ENCODE results near the gene SLAMF1.

GRCh38 chr1:160626509-160627342 lies 20.1 kb downstream of the SLAMF1 start:
- TF ChIP-seq, protein P1, sequence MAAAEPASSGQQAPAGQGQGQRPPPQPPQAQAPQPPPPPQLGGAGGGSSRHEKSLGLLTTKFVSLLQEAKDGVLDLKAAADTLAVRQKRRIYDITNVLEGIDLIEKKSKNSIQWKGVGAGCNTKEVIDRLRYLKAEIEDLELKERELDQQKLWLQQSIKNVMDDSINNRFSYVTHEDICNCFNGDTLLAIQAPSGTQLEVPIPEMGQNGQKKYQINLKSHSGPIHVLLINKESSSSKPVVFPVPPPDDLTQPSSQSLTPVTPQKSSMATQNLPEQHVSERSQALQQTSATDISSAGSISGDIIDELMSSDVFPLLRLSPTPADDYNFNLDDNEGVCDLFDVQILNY (CRISPR knock-in tag; conservative IDR thresholded peaks at IDR 0.05) = no peak
- TF ChIP-seq ZNF335 (CRISPR knock-in tag; IDR thresholded peaks at IDR 0.05) = no peak
- TF ChIP-seq ZNF570 (CRISPR knock-in tag; IDR thresholded peaks at IDR 0.05; ENCODE audit: borderline replicate concordance) = no peak
- TF ChIP-seq CTCF (CRISPR knock-in tag; IDR thresholded peaks at IDR 0.05) = no peak
- TF ChIP-seq, protein P2, sequence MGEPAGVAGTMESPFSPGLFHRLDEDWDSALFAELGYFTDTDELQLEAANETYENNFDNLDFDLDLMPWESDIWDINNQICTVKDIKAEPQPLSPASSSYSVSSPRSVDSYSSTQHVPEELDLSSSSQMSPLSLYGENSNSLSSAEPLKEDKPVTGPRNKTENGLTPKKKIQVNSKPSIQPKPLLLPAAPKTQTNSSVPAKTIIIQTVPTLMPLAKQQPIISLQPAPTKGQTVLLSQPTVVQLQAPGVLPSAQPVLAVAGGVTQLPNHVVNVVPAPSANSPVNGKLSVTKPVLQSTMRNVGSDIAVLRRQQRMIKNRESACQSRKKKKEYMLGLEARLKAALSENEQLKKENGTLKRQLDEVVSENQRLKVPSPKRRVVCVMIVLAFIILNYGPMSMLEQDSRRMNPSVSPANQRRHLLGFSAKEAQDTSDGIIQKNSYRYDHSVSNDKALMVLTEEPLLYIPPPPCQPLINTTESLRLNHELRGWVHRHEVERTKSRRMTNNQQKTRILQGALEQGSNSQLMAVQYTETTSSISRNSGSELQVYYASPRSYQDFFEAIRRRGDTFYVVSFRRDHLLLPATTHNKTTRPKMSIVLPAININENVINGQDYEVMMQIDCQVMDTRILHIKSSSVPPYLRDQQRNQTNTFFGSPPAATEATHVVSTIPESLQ (CRISPR knock-in tag; conservative IDR thresholded peaks at IDR 0.05) = no peak
- TF ChIP-seq IRF2 (CRISPR knock-in tag; IDR thresholded peaks at IDR 0.05) = no peak
- TF ChIP-seq, protein P3, sequence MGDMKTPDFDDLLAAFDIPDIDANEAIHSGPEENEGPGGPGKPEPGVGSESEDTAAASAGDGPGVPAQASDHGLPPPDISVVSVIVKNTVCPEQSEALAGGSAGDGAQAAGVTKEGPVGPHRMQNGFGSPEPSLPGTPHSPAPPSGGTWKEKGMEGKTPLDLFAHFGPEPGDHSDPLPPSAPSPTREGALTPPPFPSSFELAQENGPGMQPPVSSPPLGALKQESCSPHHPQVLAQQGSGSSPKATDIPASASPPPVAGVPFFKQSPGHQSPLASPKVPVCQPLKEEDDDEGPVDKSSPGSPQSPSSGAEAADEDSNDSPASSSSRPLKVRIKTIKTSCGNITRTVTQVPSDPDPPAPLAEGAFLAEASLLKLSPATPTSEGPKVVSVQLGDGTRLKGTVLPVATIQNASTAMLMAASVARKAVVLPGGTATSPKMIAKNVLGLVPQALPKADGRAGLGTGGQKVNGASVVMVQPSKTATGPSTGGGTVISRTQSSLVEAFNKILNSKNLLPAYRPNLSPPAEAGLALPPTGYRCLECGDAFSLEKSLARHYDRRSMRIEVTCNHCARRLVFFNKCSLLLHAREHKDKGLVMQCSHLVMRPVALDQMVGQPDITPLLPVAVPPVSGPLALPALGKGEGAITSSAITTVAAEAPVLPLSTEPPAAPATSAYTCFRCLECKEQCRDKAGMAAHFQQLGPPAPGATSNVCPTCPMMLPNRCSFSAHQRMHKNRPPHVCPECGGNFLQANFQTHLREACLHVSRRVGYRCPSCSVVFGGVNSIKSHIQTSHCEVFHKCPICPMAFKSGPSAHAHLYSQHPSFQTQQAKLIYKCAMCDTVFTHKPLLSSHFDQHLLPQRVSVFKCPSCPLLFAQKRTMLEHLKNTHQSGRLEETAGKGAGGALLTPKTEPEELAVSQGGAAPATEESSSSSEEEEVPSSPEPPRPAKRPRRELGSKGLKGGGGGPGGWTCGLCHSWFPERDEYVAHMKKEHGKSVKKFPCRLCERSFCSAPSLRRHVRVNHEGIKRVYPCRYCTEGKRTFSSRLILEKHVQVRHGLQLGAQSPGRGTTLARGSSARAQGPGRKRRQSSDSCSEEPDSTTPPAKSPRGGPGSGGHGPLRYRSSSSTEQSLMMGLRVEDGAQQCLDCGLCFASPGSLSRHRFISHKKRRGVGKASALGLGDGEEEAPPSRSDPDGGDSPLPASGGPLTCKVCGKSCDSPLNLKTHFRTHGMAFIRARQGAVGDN (CRISPR knock-in tag; IDR thresholded peaks at IDR 0.05) = no peak
- TF ChIP-seq ZBTB8A (CRISPR knock-in tag; IDR thresholded peaks at IDR 0.05; ENCODE audit: borderline replicate concordance, low read depth) = no peak
- TF ChIP-seq RAD21 (CRISPR knock-in tag; IDR thresholded peaks at IDR 0.05) = no peak
